ENCODE measurements around the gene APC. TPM values are rescaled to one million over a fixed set of nuclear protein-coding genes. Genes with fewer than 3 reads are reported as not detected.

APC gene
- total RNA-seq, 2 experiments from 2014 or later, result 21.8 to 22.8 TPM

DNA sequence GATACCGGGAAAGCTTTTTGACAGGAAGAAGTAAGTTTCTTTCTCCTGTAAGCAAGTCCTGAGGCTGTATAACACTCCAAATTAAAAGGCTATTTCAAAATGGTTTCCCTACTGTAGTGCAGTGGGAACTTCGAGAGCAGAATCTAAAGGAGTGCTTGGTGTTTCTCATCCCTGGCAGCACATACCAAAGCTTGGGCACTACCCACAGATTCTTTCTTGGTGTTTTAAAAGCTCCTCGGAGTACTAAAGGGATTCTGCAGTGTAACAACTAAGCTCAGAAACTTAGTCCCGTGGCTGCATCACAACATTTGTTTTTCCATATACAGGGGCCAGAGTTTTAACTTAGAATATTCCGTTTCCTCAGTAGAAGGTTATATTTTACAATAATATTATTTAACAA is 5.6 kb upstream of the APC start:
- Histone ChIP-seq H3K4me3 (ENCODE audit: low read length) (no peak overlapping the region), H3K27ac (ENCODE audit: low read depth in 1 of 2, low read length in 2 of 2) (no peak overlapping the region), H3K9me3 (ENCODE audit: control insufficient read depth in 1 of 2, insufficient read depth in 1 of 2, low read length in 2 of 2) (no peaks in the 10 kb centered on the region), H3K4me1 (ENCODE audit: insufficient read depth, low read length) (no peaks in the 10 kb centered on the region), H3K36me3 (ENCODE audit: insufficient read depth, low read length) (no peaks in the 10 kb centered on the region), H3K27me3 (ENCODE audit: control insufficient read depth in 1 of 2, insufficient read depth in 2 of 2, low read length in 2 of 2) (no peaks in the 10 kb centered on the region)
- DNase-seq (no peak), ATAC-seq (ENCODE audit: poor library complexity) (no peak)
- Mint-ChIP-seq H3K4me3 (no peak overlapping the region), H3K36me3 (ENCODE audit: low read depth) (no peaks in the 10 kb centered on the region), H3K9me3 (no peaks in the 10 kb centered on the region), H3K27ac (no peak overlapping the region), H3K27me3 (no peaks in the 10 kb centered on the region), H3K4me1 (ENCODE audit: low read depth) (peaks cover 55% of the 10 kb centered on the region)
- intact Hi-C loops (cut with DNase I, micrococcal nuclease), result no loop called here
- POLR2A ChIA-PET, result no interaction called here
- CTCF ChIA-PET, result no interaction called here
- TF ChIP-seq, protein P1, sequence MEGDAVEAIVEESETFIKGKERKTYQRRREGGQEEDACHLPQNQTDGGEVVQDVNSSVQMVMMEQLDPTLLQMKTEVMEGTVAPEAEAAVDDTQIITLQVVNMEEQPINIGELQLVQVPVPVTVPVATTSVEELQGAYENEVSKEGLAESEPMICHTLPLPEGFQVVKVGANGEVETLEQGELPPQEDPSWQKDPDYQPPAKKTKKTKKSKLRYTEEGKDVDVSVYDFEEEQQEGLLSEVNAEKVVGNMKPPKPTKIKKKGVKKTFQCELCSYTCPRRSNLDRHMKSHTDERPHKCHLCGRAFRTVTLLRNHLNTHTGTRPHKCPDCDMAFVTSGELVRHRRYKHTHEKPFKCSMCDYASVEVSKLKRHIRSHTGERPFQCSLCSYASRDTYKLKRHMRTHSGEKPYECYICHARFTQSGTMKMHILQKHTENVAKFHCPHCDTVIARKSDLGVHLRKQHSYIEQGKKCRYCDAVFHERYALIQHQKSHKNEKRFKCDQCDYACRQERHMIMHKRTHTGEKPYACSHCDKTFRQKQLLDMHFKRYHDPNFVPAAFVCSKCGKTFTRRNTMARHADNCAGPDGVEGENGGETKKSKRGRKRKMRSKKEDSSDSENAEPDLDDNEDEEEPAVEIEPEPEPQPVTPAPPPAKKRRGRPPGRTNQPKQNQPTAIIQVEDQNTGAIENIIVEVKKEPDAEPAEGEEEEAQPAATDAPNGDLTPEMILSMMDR (IDR thresholded peaks at IDR 0.05), result no peak

DNA sequence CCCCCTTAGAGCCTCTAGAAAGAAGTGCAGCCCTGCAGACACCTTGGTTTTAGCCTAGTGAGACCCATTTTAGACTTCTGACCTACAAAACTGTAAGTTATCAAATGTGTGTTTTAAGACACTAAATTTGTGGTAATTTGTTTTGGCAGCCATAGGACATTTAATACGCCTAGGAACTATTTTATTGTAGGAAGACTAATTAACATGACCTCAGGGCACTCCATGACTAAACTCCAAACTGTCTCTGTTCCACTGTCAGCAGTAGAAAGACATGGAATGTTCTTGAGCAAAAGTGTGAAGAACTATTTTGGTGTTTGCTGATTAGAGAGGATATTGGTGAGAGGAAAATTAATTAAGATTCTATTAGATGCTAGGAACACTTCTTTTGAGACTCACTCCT is 4.1 kb upstream of the APC start:
- no peak overlapping the region for H3K27ac ChIP-seq (ENCODE audit: low read depth in 1 of 2, low read length in 2 of 2)
- H3K4me1 ChIP-seq (ENCODE audit: insufficient read depth, low read length), result peaks cover 12% of the 10 kb centered on the region
- ATAC-seq (ENCODE audit: poor library complexity) (no peak), DNase-seq (no peak)
- H3K9me3 ChIP-seq (ENCODE audit: control insufficient read depth in 1 of 2, insufficient read depth in 1 of 2, low read length in 2 of 2), result no peaks in the 10 kb centered on the region
- Mint-ChIP-seq H3K4me1 (ENCODE audit: low read depth) (peaks cover 65% of the 10 kb centered on the region), H3K27me3 (no peaks in the 10 kb centered on the region), H3K27ac (no peak overlapping the region), H3K36me3 (ENCODE audit: low read depth) (no peaks in the 10 kb centered on the region), H3K9me3 (no peaks in the 10 kb centered on the region), H3K4me3 (no peak overlapping the region)
- H3K27me3 ChIP-seq (ENCODE audit: control insufficient read depth in 1 of 2, insufficient read depth in 2 of 2, low read length in 2 of 2), result no peaks in the 10 kb centered on the region
- POLR2A ChIA-PET, result no interaction called here
- intact Hi-C loops (cut with DNase I, micrococcal nuclease), result no loop called here
- no peaks in the 10 kb centered on the region for H3K36me3 ChIP-seq (ENCODE audit: insufficient read depth, low read length)
- H3K4me3 ChIP-seq (ENCODE audit: low read length), result no peak overlapping the region
- TF ChIP-seq, protein P1 (IDR thresholded peaks at IDR 0.05), result no peak
- CTCF ChIA-PET, result no interaction called here

DNA sequence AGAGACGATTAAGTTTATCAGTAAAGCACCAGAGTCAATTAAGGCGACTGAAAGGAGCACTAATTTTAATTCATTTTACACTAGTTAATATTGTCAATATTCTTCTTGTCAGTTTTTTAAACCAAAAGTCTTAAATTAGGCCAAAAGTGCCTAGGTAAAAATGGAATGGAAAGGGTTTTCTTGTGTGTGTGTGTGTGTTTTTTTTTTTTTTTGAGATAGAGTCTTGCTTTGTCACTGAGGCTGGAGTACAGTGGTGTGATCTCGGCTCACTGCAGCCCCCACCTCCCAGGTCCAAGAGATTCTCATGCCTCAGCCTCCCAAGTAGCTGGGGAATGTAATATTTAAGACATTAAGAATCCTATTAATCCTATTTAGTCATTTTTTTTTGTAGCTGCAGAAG is 3.1 kb upstream of the APC start:
- Mint-ChIP-seq H3K27ac (no peak overlapping the region), H3K9me3 (no peaks in the 10 kb centered on the region), H3K36me3 (ENCODE audit: low read depth) (no peaks in the 10 kb centered on the region), H3K4me3 (no peak overlapping the region), H3K4me1 (ENCODE audit: low read depth) (peaks cover 56% of the 10 kb centered on the region), H3K27me3 (no peaks in the 10 kb centered on the region)
- Histone ChIP-seq H3K9me3 (ENCODE audit: control insufficient read depth in 1 of 2, insufficient read depth in 1 of 2, low read length in 2 of 2) (no peaks in the 10 kb centered on the region), H3K36me3 (ENCODE audit: insufficient read depth, low read length) (no peaks in the 10 kb centered on the region), H3K27me3 (ENCODE audit: control insufficient read depth in 1 of 2, insufficient read depth in 2 of 2, low read length in 2 of 2) (no peaks in the 10 kb centered on the region), H3K27ac (ENCODE audit: low read depth in 1 of 2, low read length in 2 of 2) (no peak overlapping the region), H3K4me1 (ENCODE audit: insufficient read depth, low read length) (peaks cover 12% of the 10 kb centered on the region), H3K4me3 (ENCODE audit: low read length) (no peak overlapping the region)
- TF ChIP-seq, protein P1 (IDR thresholded peaks at IDR 0.05), result no peak
- intact Hi-C loops (cut with DNase I, micrococcal nuclease), result no loop called here
- CTCF ChIA-PET, result interaction anchor here (1.4 kb wide), 1 partner anchor 37 kb away, joined by 3 read pairs; no protein-coding TSS in a partner anchor
- ATAC-seq (ENCODE audit: poor library complexity) (no peak), DNase-seq (no peak)
- POLR2A ChIA-PET, result no interaction called here

All from CD4-positive, alpha-beta T cell (primary cell).